NCI-H1694 treated with DMSO at 0.1 percent for 48 hours (cell line): Measurements from ENCODE around the gene ILF2.
"Not testable (repeated sequence)": the region's sequence is repeated elsewhere in the genome, so short reads cannot be mapped to it uniquely, and the experiment has no call there.

Experiments used
- DNase-seq: peaks from one replicate; lab custom pipeline; 2025; lab: John Stamatoyannopoulos, UW

Gene ILF2

DNA sequence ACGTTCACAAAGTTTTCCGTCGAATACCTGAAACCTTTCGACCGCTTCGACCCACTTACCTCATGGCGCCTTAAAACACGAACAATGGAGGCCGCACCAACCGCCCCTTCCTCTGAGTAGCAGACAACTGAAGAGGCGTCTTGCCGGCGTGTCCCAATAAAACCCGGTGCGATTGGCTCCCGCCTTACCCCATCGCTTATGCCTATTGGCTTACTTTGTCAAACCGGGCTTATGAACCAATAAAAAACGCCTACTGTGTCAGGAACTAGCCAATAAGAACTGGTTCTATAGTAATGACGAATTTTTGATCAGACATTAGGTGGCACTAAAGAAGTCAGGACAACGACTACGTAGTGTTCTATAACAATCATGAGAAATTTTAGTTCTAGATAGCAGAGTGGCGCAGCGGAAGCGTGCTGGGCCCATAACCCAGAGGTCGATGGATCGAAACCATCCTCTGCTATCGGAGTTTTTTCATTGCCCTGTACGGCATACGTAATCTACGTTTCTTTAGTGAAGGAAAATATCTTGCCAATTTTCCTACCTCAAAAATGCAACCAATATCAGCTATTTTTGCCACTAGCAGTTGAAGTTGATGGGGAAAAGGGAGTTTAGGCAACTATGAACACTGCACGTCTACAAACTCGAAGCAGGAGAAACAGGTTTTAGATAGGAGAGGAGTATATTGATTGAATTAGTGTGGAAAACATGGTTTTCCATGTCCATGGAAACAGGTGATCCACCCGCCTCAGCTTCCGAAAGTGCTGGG is at the start of gene ILF2:
TSS of gene ILF2 (minus strand) at position 135 of the 769 bp plus-strand sequence. CDS start at position 64, 71 bp downstream.
- peak; percentile 100 for DNase-seq

DNA sequence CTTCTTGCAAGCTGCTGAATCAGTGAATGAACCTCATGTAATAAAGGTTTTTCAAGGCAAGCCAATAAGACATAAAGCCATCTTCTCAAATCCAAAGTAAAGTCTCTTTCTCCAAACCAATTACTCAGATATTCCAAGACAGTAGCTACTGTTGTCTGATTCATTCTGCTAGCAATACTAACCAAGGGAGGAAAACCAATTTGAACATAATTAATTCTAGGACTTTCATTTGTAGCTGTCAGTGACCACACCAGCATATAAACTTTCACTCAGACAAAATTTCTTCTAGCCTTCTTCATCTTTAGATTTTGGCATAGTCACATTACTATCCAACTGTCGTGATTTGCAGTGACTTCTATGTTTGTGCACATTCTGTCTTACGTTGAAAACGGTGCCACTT is 46.5 kb upstream of the ILF2 start:
- no peak for DNase-seq

DNA sequence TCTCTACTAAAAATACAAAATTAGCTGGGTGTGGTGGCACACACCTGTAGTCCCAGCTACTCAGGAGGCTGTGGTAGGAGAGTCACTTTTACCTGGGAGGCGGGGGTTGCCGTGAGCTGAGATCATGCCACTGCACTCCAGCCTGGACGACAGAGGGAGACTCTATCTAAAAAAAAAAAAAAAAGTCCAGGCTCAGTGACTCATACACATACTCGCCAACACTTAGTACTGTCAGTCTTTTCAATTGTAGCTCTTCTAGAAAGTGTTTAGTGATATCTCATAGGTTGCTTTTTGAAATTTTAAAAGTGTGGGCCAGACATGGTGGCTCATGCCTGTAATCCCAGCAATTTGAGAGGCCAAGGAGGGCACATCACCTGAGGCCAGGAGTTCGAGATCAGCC is 45.4 kb upstream of the ILF2 start:
- not testable (repeated sequence) for DNase-seq

DNA sequence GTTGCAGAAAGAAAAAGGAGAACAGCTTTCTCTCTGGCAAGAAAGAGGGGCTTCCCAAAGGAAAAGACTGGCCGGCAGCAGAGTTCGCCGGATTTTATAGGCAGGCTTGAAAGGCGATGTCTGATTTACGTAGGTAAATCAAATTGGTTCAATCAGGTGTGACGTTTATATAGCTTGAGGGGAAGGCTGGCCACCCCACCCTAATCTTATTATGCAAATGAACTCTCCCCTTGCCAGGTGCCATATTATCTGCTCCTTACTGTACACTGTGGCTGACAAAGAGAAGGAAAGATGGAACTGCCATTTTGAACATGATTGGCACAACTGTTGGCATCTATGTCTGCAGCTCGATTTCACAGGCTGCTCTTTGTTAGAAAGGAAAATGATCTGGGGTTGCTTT is 40.2 kb upstream of the ILF2 start:
- DNase-seq = no peak

DNA sequence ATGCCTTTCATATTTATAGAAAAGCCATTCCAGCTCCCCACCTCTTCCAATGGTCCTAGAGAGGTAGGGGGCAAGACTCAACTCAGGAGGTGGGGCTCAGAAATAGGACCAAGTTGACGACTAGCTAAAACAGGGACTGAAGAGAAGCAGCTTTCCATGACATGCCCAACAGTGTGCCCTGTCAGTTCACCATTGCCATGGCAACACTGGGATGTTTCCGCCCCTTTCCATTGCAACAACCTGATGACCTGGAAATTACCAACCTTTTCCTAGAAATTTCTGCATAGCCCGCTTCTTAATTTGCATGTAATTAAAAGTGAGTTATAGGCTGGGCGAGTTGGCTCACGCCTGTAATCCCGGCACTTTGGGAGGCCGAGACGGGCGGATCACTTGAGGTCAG is 34.7 kb upstream of the ILF2 start:
- DNase-seq = no peak

DNA sequence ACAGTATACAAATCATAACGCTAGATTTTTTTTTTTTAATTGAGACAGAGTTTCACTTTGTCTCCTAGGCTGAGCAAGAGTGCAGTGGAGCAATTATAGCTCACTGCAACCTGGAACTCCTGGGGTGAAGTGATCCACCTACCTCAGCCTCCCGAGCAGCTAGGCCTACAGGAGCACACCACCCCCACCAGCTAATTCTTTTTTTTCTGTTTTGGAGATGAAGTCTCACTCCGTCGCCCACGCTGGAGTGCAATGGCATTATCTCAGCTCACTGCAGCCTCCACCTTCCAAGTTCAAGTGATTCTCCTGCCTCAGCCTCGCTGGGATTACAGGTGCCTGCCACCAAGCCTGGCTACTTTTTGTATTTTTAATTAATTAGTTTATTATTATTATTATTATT is 29.0 kb upstream of the ILF2 start:
- DNase-seq = no peak

DNA sequence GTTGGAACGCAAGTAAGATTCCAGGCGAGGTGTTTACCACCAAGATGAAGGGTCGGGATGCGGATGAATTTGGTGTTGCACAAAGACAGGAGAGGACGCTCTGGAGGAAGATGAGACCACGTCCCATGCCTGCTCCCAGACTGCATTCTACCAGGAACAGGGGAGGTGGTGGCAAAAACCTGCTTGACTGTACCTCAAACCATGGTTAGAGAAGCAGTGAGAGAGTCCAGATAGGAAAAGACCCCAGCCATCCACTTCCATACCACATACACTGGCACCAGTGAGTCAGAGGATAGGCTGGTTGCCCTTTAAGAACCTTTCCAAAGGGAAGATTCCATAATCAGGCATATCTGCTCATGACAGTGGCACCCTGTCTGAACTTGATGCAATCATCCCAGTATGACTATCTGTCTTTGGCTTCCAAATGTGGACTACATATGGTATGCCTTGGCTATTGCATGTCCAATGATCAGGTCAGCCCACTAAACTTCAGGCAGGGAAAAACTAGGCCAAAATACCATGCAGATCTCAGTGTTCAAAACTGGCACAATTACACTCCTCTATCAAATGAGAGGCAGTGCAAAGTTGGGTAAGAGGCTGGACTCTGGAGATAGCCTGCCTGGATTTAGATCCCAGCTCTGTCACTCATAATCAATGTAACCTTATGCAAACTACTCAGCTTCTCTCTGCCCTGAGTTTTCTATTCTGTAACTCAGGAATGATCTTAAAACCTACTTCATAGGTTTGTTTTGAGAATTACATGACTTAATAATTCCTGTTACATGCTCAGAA is 28.3 kb upstream of the ILF2 start:
- DNase-seq = no peak

DNA sequence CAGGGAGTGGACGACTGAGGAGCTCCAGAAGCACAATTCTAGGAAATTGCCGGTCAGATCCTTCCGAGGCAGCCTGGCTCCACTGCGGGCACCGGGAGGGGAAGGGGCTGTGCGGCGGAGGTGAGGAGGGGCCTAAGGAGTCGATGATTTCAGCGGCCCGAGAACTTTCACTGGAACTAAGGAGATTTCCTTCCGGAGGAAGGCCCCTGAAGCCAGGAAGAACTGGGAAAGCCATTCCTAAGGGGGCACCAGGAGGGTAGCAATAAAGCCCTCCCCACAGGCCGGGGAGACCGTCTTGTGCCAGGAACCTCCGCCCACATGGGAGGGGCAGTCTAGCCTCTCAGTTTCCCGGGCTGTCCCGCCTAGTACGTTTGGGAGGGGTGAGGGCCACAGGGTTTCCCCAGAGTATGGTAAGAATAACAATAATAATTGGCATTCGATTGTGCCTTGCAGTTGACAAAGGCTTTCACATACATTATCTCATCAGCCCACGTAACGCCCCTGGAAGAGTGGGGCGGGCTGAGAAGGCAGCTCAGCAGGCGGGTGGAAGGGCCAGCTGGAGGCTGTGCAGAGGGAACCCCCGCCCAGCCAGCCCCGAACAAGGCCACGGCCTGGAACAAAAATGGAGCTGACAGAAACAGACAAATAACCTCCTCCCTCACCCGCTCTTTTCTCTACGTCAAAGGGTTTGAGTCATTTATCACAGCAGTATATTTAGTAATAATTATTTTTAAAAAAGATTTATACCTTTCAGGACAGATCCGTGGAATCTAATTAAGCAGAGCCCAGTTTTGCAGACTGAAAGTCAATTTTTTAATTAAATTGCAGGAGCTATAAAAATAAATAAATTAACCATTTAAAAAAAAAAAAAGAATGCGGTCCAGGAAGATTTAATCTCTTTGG is 27.5 kb upstream of the ILF2 start:
- no peak for DNase-seq

DNA sequence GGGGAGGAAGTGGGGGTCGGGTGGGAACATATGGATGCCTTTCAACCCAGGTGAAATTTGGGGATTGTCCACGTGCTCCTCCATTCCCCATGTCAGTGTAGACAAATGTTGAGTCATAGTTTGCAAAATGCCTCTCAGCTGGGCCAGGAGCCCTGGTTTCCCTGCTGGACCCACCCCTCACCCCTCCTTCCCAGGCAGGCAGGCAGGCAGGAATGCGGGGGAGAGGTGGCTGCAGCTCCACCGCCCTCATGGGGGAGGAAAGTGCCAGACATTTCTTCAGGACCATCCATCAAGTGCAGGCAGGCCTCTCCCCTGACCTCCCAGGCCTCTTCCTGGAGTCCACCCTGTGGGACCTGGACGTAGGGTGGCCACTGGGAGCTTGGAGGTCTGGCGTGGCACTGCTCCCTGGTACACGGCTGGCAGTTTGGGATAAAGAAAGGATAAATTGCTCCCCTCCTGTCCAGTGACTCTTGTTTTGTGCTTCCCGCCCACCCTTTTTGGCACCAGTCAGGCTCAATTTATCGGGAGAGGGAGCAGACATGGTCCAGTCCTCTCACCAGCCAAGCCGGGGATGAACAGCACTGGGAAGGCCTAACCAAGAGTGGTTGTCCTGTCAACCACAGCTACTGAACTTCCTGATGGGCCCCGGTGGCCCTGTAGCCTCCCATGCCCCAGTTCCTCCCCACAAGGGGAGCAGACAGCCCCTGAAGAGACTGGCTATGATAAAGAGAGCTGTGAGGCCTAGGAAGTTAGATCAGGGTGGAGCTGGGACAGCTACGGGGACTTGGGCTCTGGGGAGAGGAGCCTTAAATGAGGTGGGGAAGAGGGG is 26.6 kb upstream of the ILF2 start:
- DNase-seq = no peak

DNA sequence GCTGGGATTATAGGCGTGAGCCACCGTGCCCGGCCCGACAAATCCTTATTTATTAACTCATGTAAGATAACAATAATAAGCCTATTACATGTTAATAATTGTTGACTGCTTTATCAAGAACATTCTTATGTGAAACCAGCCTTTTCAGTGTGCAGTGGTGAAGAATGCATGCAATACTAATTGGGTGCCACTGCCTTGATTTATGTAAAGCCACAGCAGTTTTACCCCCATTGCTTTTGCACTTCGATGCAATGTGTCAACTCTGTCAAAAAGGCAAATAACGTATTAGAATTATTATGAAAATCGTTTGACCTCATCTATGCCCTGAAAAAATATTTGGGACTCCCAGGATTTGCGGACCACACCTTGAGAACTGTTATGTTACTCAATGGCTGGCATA is 25.9 kb upstream of the ILF2 start:
- DNase-seq = no peak

DNA sequence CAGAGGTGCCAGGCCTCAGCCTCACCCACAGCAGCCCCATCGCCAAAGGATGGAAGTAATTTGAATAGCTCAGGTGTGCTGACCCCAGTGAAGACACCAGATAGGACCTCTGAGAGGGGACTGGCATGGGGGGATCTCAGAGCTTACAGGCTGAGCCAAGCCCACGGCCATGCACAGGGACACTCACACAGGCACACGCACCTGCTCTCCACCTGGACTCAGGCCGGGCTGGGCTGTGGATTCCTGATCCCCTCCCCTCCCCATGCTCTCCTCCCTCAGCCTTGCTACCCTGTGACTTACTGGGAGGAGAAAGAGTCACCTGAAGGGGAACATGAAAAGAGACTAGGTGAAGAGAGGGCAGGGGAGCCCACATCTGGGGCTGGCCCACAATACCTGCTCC is 22.7 kb upstream of the ILF2 start:
- no peak for DNase-seq

DNA sequence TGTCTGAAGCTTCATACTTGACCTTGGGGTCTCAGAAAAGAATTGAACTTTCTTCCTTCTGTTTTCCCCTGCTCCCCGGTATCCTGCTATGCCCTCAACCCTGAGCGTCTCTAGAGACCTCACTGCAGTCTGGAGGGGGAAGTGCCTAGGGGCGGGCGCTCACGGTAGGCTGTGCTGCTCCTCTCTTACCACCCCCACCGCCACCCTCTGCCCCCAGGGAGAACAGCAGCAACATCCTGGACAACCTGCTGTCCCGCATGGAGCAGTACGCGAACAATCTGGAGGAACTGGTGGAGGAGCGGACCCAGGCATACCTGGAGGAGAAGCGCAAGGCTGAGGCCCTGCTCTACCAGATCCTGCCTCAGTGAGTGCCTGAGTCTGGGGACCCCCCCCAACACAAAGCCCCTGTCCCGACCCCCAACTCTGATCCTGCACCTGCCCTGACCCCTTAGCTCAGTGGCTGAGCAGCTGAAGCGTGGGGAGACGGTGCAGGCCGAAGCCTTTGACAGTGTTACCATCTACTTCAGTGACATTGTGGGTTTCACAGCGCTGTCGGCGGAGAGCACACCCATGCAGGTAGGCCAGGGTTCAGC is 18.0 kb upstream of the ILF2 start:
- DNase-seq = no peak

DNA sequence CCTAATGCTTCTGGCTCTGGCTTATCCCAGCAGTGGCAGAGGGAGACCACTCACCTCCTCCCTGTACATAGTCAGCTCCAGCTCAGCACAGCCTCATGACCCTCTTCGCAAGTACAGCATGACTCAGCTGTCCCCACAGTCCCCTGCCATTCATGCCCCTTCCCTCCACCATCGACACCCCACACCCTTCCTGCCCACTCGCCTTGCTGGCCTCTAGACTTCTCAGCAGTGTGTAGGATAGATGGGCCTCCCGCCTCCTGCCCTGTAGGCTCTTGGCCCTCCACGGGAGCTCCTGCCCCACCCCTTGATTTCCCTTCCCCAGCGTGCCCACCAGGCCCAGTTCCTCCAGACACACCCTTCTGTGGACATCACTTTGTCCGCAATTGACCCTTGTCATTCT is 17.5 kb upstream of the ILF2 start:
- no peak for DNase-seq

DNA sequence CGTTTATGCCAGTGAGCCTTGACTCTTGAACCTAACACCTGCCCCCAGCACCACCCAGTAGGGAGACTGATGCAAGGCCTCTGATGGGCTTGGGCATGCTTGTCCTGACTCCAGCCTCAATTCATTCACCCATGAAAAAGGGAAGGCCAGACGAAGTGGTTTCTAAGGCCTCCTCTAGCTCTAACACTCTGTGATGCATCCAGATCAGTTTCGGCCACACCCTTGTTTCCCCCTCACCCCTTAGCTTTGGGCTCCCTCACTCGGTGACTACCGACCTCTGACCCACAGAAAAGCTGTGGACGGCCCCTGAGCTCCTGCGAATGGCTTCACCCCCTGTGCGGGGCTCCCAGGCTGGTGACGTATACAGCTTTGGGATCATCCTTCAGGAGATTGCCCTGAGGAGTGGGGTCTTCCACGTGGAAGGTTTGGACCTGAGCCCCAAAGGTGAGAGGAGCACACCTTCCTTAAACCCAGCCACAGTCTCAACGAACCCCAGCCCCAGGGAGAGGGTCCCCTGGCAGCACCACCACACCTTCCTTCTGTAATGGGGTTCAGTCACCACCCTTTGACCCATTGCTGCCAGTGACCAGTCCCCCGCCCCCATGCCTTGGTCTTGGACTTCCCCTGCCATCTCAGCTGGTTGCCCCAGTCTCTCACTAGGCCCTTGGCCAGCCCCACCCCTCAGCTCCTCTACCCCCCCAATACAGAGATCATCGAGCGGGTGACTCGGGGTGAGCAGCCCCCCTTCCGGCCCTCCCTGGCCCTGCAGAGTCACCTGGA is 16.7 kb upstream of the ILF2 start:
- DNase-seq = no peak

DNA sequence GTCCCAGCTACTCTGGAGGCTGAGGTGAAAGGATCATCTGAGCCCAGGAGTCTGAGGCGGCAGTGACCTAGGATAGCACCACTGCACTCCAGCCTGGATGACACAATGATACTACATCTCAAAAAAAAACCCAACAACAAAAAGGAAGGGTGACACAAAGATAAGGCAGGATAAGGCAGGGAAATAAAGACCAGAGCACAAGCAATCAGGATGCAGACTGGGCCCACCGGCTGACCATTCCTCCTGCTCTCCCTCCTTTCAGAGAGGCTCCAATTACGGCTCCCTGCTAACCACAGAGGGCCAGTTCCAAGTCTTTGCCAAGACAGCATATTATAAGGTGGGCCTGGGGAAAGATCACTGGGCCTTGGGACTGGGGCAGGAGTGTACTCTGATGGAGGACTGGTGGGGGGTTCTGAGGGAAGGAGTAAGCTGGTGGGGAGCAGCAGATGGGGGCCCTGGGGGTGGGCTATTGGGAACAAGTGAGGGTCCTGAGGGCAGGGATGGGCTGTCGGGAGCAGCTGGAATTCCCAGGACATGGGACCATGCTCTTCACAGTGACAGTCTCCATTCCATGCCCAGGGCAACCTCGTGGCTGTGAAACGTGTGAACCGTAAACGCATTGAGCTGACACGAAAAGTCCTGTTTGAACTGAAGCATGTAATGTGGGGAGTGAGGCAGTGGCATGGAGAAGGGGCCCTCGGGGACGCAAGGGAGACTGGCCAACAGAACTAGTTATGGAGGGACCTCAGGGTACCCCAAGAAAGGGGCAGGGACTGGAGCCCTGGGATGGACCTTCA is 14.9 kb upstream of the ILF2 start:
- no peak for DNase-seq

DNA sequence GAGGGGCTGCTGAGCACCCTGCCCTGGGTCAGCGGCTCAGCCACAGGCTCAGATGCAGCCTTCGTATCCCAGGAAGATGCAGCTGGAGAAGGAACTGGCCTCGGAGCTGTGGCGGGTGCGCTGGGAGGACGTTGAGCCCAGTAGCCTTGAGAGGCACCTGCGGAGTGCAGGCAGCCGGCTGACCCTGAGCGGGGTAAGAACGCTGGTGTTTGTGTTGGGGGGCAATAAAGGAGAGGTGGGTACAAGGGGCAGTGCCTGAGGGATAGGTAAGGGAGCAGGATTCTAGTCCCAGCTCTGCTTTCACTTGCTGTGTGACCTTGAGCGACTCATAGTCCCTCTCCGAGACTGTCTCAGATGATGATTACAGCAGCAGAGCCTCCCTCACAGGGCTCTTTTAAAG is 14.1 kb upstream of the ILF2 start:
- no peak for DNase-seq

DNA sequence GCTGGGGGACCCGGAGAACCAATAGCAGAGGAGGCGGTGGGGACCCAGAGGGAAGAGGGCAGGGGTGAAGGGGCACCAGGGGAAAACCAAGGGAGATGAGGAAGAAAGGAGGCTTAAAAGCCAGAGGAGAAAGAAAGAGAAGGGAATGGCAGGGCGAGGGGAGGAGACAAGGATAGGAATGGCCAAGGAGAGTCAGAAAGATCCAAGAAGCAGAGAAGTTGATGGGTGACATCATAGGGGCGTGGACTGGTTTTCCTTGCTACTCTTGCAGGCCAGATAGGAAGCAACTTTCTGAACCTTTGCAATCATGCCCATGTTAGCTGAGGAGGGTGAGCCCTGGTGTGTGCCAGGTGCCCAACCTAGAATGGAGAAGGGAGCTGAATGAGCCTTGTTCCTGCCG is 13.1 kb upstream of the ILF2 start:
- DNase-seq = no peak

DNA sequence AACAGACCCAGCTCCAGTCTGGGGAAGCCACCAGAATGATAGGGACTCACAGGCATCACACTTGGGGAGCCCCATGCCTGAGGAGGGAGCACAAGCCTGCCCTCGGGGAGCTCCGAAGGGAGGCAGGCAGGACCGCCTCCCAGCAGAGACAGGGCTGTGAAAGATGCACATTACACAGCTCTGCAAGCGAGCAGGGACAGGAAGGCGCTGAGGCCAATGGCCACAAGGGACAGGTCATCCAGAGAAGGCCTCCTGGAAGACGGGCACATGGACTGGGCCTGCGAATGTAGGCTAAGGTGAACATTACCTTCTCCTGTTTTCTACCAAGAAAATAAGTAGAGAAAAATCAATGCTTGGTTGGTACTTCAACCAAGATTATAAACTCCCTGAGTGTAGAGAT is 11.9 kb upstream of the ILF2 start:
- no peak for DNase-seq

DNA sequence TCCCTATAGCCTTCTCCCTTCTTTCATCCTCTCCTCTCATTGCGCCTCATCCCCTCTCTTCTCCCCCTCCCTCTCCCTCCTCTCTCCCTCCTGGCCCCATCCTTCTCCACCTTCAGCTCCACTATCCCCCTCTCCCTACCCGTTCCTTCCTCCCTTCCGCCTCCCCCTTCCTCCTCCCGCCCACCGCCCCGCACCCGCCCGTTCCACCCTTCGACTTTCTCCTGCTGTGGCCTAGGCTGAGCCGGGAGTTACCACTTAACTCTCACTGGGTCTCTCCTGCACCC is 9.3 kb upstream of the ILF2 start:
- DNase-seq = no peak
